GM23338 (cell line): ENCODE results near the gene GPRC5B. TPM values are rescaled to one million over a fixed set of nuclear protein-coding genes. Genes with fewer than 3 reads are reported as not detected.

Source experiments
- ATAC-seq: fragments of 200-7000 bp; cut with Tn5 transposase; 3 replicates; pipeline ENCODE4 v1.9.1; 2020
- DNase-seq: peaks from one replicate; pipeline ENCODE4 v3.0.0-alpha.2; 2015; ENCODE audit warnings: low spot score
- H2AFZ ChIP-seq: fragments of 200-600 bp; sonication (generic); 2 replicates; pipeline ENCODE4 v1.8.0; 2016; ENCODE audit warnings: antibody characterized with exemption, mild to moderate bottlenecking, moderate library complexity
- H3F3A ChIP-seq: fragments of 200-600 bp; sonication (generic); replicated peaks from 2 replicates; pipeline ENCODE4 v1.8.0; 2017; ENCODE audit warnings: antibody characterized with exemption, mixed run types, low read depth
- H3K27ac ChIP-seq: fragments of 200-600 bp; sonication (generic); 2 replicates; pipeline ENCODE4 v1.6.1; 2016; ENCODE audit warnings: low read depth
- H3K27me3 ChIP-seq: fragments of 200-600 bp; sonication (generic); 2 replicates; pipeline ENCODE4 v1.8.0; 2016; ENCODE audit warnings: mild to moderate bottlenecking, mixed run types, moderate library complexity; ENCODE audit not compliant: insufficient read depth
- H3K36me3 ChIP-seq: fragments of 200-600 bp; sonication (generic); 2 replicates; pipeline ENCODE4 v1.8.0; 2016; ENCODE audit warnings: mild to moderate bottlenecking; ENCODE audit not compliant: insufficient read depth
- H3K4me1 ChIP-seq: fragments of 200-600 bp; sonication (generic); 2 replicates; pipeline ENCODE4 v1.8.0; 2016; ENCODE audit warnings: mild to moderate bottlenecking, moderate library complexity; ENCODE audit not compliant: insufficient read depth
- H3K4me2 ChIP-seq: fragments of 200-600 bp; sonication (generic); 2 replicates; pipeline ENCODE4 v1.7.1; 2017; ENCODE audit warnings: mixed run types
- H3K4me3 ChIP-seq: fragments of 200-600 bp; sonication (generic); 2 replicates; pipeline ENCODE4 v1.6.1; 2016; ENCODE audit warnings: mixed run types
- H3K79me2 ChIP-seq: fragments of 200-600 bp; sonication (generic); replicated peaks from 2 replicates; pipeline ENCODE4 v1.8.0; 2017; ENCODE audit warnings: mild to moderate bottlenecking; ENCODE audit not compliant: insufficient read depth
- H3K9me2 ChIP-seq: fragments of 200-600 bp; sonication (generic); 2 replicates; pipeline ENCODE4 v1.8.0; 2017; ENCODE audit not compliant: insufficient read depth
- H4K20me1 ChIP-seq: fragments of 200-600 bp; sonication (generic); replicated peaks from 2 replicates; pipeline ENCODE4 v1.8.0; 2017; ENCODE audit warnings: mild to moderate bottlenecking; ENCODE audit not compliant: insufficient read depth
- H3K27ac Mint-ChIP-seq: 2 replicates; pipeline ENCODE4 v1.8.0; 2020; ENCODE audit warnings: inconsistent platforms, mild to moderate bottlenecking, moderate library complexity, mixed read lengths
- H3K27me3 Mint-ChIP-seq: 3 replicates; pipeline ENCODE4 v1.8.0; 2022; ENCODE audit warnings: low read depth, mild to moderate bottlenecking, moderate library complexity, mixed read lengths, inconsistent platforms; ENCODE audit not compliant: insufficient read depth, poor library complexity
- H3K36me3 Mint-ChIP-seq: 3 replicates; pipeline ENCODE4 v1.8.0; 2021; ENCODE audit warnings: low read depth, mild to moderate bottlenecking, inconsistent platforms, moderate library complexity, mixed read lengths
- H3K4me1 Mint-ChIP-seq: 3 replicates; pipeline ENCODE4 v1.8.0; 2020; ENCODE audit warnings: mild to moderate bottlenecking, inconsistent platforms, mixed read lengths
- H3K4me3 Mint-ChIP-seq: 3 replicates; pipeline ENCODE4 v1.8.0; 2021; ENCODE audit warnings: moderate library complexity, mild to moderate bottlenecking, inconsistent platforms, mixed read lengths
- H3K9me3 Mint-ChIP-seq: 3 replicates; pipeline ENCODE4 v1.8.0; 2020; ENCODE audit warnings: moderate library complexity, mild to moderate bottlenecking, inconsistent platforms, mixed read lengths
- CREB1 ChIP-seq: fragments of 250-450 bp; sonication (Bioruptor Pico); IDR thresholded peaks from 2 replicates; pipeline ENCODE4 v1.5.0; 2020; ENCODE audit warnings: low read depth, mild to moderate bottlenecking, moderate library complexity
- EZH2 ChIP-seq: fragments of 200-600 bp; sonication (generic); IDR thresholded peaks from one replicate; pipeline ENCODE4 v1.8.0; 2017; ENCODE audit warnings: antibody characterized with exemption, mild to moderate bottlenecking, low read depth; ENCODE audit not compliant: unreplicated experiment
- EZH2phosphoT487 ChIP-seq: fragments of 200-600 bp; sonication (generic); IDR thresholded peaks from one replicate; pipeline ENCODE4 v1.8.1; 2018; ENCODE audit warnings: antibody characterized with exemption; ENCODE audit not compliant: unreplicated experiment
- JUNB ChIP-seq: IDR thresholded peaks from one replicate; pipeline ENCODE4 v1.6.1; 2016; ENCODE audit warnings: antibody characterized with exemption; ENCODE audit not compliant: unreplicated experiment
- NANOG ChIP-seq: IDR thresholded peaks from 2 replicates; pipeline ENCODE4 v1.6.1; 2016; ENCODE audit warnings: antibody characterized with exemption, borderline replicate concordance
- POLR2AphosphoS5 ChIP-seq: IDR thresholded peaks from 2 replicates; pipeline ENCODE4 v1.6.1; 2016; ENCODE audit warnings: antibody characterized with exemption, low read depth
- REST ChIP-seq: IDR thresholded peaks from one replicate; pipeline ENCODE4 v1.6.1; 2018; ENCODE audit warnings: antibody characterized with exemption; ENCODE audit not compliant: unreplicated experiment
- STAT1 ChIP-seq: IDR thresholded peaks from one replicate; pipeline ENCODE4 v1.6.1; 2016; ENCODE audit warnings: antibody characterized with exemption; ENCODE audit not compliant: unreplicated experiment
- ZNF114 ChIP-seq: fragments of 250-450 bp; sonication (Bioruptor Pico); IDR thresholded peaks from 2 replicates; pipeline ENCODE4 v1.5.0; 2020; ENCODE audit warnings: mild to moderate bottlenecking, moderate library complexity
- ZNF331 ChIP-seq: fragments of 250-450 bp; sonication (Bioruptor Pico); IDR thresholded peaks from 2 replicates; pipeline ENCODE4 v1.5.0; 2020; ENCODE audit warnings: low read depth, mild to moderate bottlenecking, moderate library complexity
- ZNF462 ChIP-seq: fragments of 250-450 bp; sonication (Bioruptor Pico); IDR thresholded peaks from 2 replicates; pipeline ENCODE4 v1.5.0; 2020; ENCODE audit warnings: mild to moderate bottlenecking, moderate library complexity
- polyA plus RNA-seq: library from polyadenylated mRNA; unstranded; fragments of >200 nt; fragmentation: Nextera tagmentation; extraction: Ambion mirVana; gene quantifications from 2 replicates; pipeline ENCODE4 v1.2.1, GENCODE V29; 2016
- total RNA-seq: library from RNA; depleted of rRNA; stranded (reverse); fragments of >200 nt; shearing (Covaris generic); gene quantifications from 2 replicates; pipeline ENCODE4 v1.2.3, GENCODE V29; 2014
- TF ChIP-seq, protein P1 (sequence below), 2 experiments: fragments of 200-600 bp in 1 of 2; sonication (generic) in 1 of 2; conservative IDR thresholded peaks; 2 replicates each; pipeline versions ENCODE4 v1.5.1 to v1.6.1; 2016 to 2017; ENCODE audit warnings: antibody characterized with exemption in 2 of 2, low read depth in 2 of 2, mild to moderate bottlenecking in 2 of 2, moderate library complexity in 1 of 2
- TF ChIP-seq, protein P2 (sequence below): IDR thresholded peaks from 2 replicates; pipeline ENCODE4 v1.6.1; 2016; ENCODE audit warnings: antibody characterized with exemption

GPRC5B gene
- total and polyA plus RNA-seq, 2 experiments from 2014 or later = 70.9 to 82.5 TPM

GRCh38 chr16:19881028-19881427 lies 3.6 kb downstream of the GPRC5B start:
- Histone ChIP-seq H3K4me3 (no peak overlapping the region), H3K27me3 (peaks cover 11% of the 10 kb centered on the region), H4K20me1 (peaks cover 11% of the 10 kb centered on the region), H3K4me2 (peak overlapping the region; percentile 85; the same call in 1 of the 2 replicates), H3F3A (peaks cover 14% of the 10 kb centered on the region), H3K79me2 (peaks cover 71% of the 10 kb centered on the region), H2AFZ (no peak overlapping the region), H3K27ac (no peak overlapping the region; the same call in 1 of the 2 replicates), H3K9me2 (no peaks in the 10 kb centered on the region), H3K36me3 (no peaks in the 10 kb centered on the region), H3K4me1 (peaks cover 47% of the 10 kb centered on the region)
- Mint-ChIP-seq H3K9me3 (peaks cover 5% of the 10 kb centered on the region; the same call in 1 of the 3 replicates), H3K4me3 (peak overlapping the region; percentile 10; the same call in 1 of the 3 replicates), H3K4me1 (peaks cover 54% of the 10 kb centered on the region), H3K36me3 (peaks cover 57% of the 10 kb centered on the region), H3K27ac (peak overlapping the region; percentile 72), H3K27me3 (peaks cover 22% of the 10 kb centered on the region)
- DNase-seq = no peak
- ATAC-seq = no peak
- TF ChIP-seq, protein P1, sequence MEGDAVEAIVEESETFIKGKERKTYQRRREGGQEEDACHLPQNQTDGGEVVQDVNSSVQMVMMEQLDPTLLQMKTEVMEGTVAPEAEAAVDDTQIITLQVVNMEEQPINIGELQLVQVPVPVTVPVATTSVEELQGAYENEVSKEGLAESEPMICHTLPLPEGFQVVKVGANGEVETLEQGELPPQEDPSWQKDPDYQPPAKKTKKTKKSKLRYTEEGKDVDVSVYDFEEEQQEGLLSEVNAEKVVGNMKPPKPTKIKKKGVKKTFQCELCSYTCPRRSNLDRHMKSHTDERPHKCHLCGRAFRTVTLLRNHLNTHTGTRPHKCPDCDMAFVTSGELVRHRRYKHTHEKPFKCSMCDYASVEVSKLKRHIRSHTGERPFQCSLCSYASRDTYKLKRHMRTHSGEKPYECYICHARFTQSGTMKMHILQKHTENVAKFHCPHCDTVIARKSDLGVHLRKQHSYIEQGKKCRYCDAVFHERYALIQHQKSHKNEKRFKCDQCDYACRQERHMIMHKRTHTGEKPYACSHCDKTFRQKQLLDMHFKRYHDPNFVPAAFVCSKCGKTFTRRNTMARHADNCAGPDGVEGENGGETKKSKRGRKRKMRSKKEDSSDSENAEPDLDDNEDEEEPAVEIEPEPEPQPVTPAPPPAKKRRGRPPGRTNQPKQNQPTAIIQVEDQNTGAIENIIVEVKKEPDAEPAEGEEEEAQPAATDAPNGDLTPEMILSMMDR (conservative IDR thresholded peaks at IDR 0.05; ENCODE audit: low read depth in 2 of 2) = no peak
- TF ChIP-seq REST (no peak), JUNB (no peak), STAT1 (no peak), POLR2AphosphoS5 (no peak), ZNF114 (CRISPR knock-in tag) (no peak), CREB1 (CRISPR knock-in tag) (no peak), ZNF462 (CRISPR knock-in tag) (no peak), EZH2 (no peak), NANOG (no peak), ZNF331 (CRISPR knock-in tag) (no peak), EZH2phosphoT487 (no peak)
- TF ChIP-seq, protein P2, sequence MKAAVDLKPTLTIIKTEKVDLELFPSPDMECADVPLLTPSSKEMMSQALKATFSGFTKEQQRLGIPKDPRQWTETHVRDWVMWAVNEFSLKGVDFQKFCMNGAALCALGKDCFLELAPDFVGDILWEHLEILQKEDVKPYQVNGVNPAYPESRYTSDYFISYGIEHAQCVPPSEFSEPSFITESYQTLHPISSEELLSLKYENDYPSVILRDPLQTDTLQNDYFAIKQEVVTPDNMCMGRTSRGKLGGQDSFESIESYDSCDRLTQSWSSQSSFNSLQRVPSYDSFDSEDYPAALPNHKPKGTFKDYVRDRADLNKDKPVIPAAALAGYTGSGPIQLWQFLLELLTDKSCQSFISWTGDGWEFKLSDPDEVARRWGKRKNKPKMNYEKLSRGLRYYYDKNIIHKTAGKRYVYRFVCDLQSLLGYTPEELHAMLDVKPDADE = no peak
